Mononuclear cell (primary cell): ENCODE measurements around the gene PDGFRB. TPM values are rescaled to one million over a fixed set of nuclear protein-coding genes. Genes with fewer than 3 reads are reported as not detected.

ENCODE experiments used
- H3K27me3 ChIP-seq: 2 replicates; pipeline ENCODE4 v1.6.0; 2011; ENCODE audit warnings: low read length, control low read depth; ENCODE audit not compliant: insufficient read depth
- H3K4me1 ChIP-seq: 2 replicates; pipeline ENCODE4 v1.5.1; 2011; ENCODE audit warnings: mild to moderate bottlenecking, low read length, control low read depth; ENCODE audit not compliant: insufficient read depth
- H3K4me3 ChIP-seq: 2 replicates; pipeline ENCODE4 v1.5.1; 2011; ENCODE audit warnings: mild to moderate bottlenecking, low read length, moderate library complexity
- H3K9me3 ChIP-seq: 2 replicates; pipeline ENCODE4 v1.5.1; 2011; ENCODE audit warnings: low read depth, mild to moderate bottlenecking, control low read depth, low read length
- total RNA-seq: library from RNA; depleted of rRNA; stranded (reverse); fragments of >200 nt; gene quantifications from one replicate; pipeline ENCODE4 v1.2.3, GENCODE V29; 2012

The PDGFRB gene
- total RNA-seq, 1 donor: 0.94 TPM

- H3K9me3 ChIP-seq: no peaks in the 10 kb centered on the region
- no peak overlapping the region for H3K4me3 ChIP-seq
- H3K27me3 ChIP-seq: no peaks in the 10 kb centered on the region
- peaks cover 18% of the 10 kb centered on the region for H3K4me1 ChIP-seq
Observed at GRCh38 chr5:150148117-150148927, 7.3 kb downstream of the PDGFRB start.

- H3K9me3 ChIP-seq: no peaks in the 10 kb centered on the region
- H3K4me1 ChIP-seq: peaks cover 24% of the 10 kb centered on the region
- no peaks in the 10 kb centered on the region for H3K27me3 ChIP-seq
- H3K4me3 ChIP-seq: no peak overlapping the region
Observed at GRCh38 chr5:150147670-150148069, 8.0 kb downstream of the PDGFRB start.

- no peaks in the 10 kb centered on the region for H3K27me3 ChIP-seq
Observed at GRCh38 chr5:150146862-150147601, 8.6 kb downstream of the PDGFRB start.

GRCh38 chr5:150146235-150146634, 9.4 kb downstream of the PDGFRB start:
- no peak overlapping the region for H3K4me3 ChIP-seq
- peaks cover 29% of the 10 kb centered on the region for H3K4me1 ChIP-seq
- no peaks in the 10 kb centered on the region for H3K27me3 ChIP-seq
- H3K9me3 ChIP-seq: no peaks in the 10 kb centered on the region

More at GRCh38 chr5:150146862-150147601, 8.6 kb downstream of the PDGFRB start:
- peaks cover 29% of the 10 kb centered on the region for H3K4me1 ChIP-seq
- H3K9me3 ChIP-seq: no peaks in the 10 kb centered on the region
- H3K4me3 ChIP-seq: no peak overlapping the region

- Histone ChIP-seq H3K9me3 (no peaks in the 10 kb centered on the region), H3K4me3 (no peak overlapping the region), H3K27me3 (no peaks in the 10 kb centered on the region), H3K4me1 (peaks cover 29% of the 10 kb centered on the region)
Observed at GRCh38 chr5:150144879-150145278, 10.8 kb downstream of the PDGFRB start.

GRCh38 chr5:150144246-150144801, 11.3 kb downstream of the PDGFRB start:
- peaks cover 29% of the 10 kb centered on the region for H3K4me1 ChIP-seq
- H3K9me3 ChIP-seq: no peaks in the 10 kb centered on the region
- no peaks in the 10 kb centered on the region for H3K27me3 ChIP-seq
- no peak overlapping the region for H3K4me3 ChIP-seq

- Histone ChIP-seq H3K4me1 (peaks cover 29% of the 10 kb centered on the region), H3K9me3 (no peaks in the 10 kb centered on the region), H3K27me3 (no peaks in the 10 kb centered on the region), H3K4me3 (no peak overlapping the region)
Observed at GRCh38 chr5:150143350-150144245, 12.0 kb downstream of the PDGFRB start.

- Histone ChIP-seq H3K27me3 (no peaks in the 10 kb centered on the region), H3K9me3 (no peaks in the 10 kb centered on the region), H3K4me1 (peaks cover 29% of the 10 kb centered on the region), H3K4me3 (no peak overlapping the region)
Observed at GRCh38 chr5:150142959-150143349, 12.7 kb downstream of the PDGFRB start.

- Histone ChIP-seq H3K4me3 (no peak overlapping the region), H3K9me3 (no peaks in the 10 kb centered on the region), H3K4me1 (peaks cover 29% of the 10 kb centered on the region), H3K27me3 (no peaks in the 10 kb centered on the region)
Observed at GRCh38 chr5:150142185-150142958, 13.3 kb downstream of the PDGFRB start.

GRCh38 chr5:150141544-150142184, 14.0 kb downstream of the PDGFRB start:
- peaks cover 29% of the 10 kb centered on the region for H3K4me1 ChIP-seq
- H3K4me3 ChIP-seq: no peak overlapping the region
- H3K27me3 ChIP-seq: no peaks in the 10 kb centered on the region
- no peaks in the 10 kb centered on the region for H3K9me3 ChIP-seq

GRCh38 chr5:150140830-150141229, 14.8 kb downstream of the PDGFRB start:
- no peaks in the 10 kb centered on the region for H3K27me3 ChIP-seq
- H3K9me3 ChIP-seq: no peaks in the 10 kb centered on the region
- peaks cover 29% of the 10 kb centered on the region for H3K4me1 ChIP-seq
- H3K4me3 ChIP-seq: no peak overlapping the region

GRCh38 chr5:150139334-150139733, 16.3 kb downstream of the PDGFRB start:
- no peaks in the 10 kb centered on the region for H3K9me3 ChIP-seq
- H3K4me3 ChIP-seq: no peak overlapping the region
- H3K4me1 ChIP-seq: peaks cover 17% of the 10 kb centered on the region
- H3K27me3 ChIP-seq: no peaks in the 10 kb centered on the region

- H3K27me3 ChIP-seq: no peaks in the 10 kb centered on the region
Observed at GRCh38 chr5:150138551-150139265, 16.9 kb downstream of the PDGFRB start.

More at GRCh38 chr5:150138551-150139265, 16.9 kb downstream of the PDGFRB start:
- no peaks in the 10 kb centered on the region for H3K9me3 ChIP-seq
- H3K4me3 ChIP-seq: no peak overlapping the region
- H3K4me1 ChIP-seq: peaks cover 14% of the 10 kb centered on the region
